Measurements from ENCODE around the gene PROP1. TPM values are rescaled to one million over a fixed set of nuclear protein-coding genes. Genes with fewer than 3 reads are reported as not detected.
"Not testable (repeated sequence)": the region's sequence is repeated elsewhere in the genome, so short reads cannot be mapped to it uniquely, and the experiment has no call there.

The PROP1 gene
- total and polyA plus RNA-seq, 2 experiments from 2014 or later: not detected

DNA sequence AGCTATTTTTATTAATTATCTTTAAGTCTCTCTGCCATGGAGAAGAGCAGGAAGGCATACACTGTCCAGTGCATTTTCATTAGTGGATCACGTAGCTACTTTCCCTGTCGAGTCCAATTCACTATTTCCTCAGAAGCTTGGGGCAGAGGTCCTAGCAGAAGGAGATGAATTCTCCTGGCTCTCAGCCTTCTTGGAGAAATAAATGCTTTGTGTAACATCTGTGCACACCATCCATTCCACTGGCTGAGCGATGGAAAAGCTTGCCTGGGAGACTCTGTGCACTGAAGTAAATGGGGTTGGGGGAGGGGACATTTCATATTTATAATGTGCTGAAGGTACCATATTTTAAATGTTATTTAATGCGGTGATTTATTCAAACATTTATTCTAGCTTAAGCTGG is 23.4 kb downstream of the PROP1 start:
- no peaks in the 10 kb centered on the region for H3K9me3 ChIP-seq (ENCODE audit: low read depth)
- H3K4me3 ChIP-seq: no peak overlapping the region
- no peak for DNase-seq (ENCODE audit: low read depth in 1 of 2, low spot score in 1 of 2)
- H3K36me3 ChIP-seq: no peaks in the 10 kb centered on the region
- no peaks in the 10 kb centered on the region for H3K4me1 ChIP-seq (ENCODE audit: low read depth)
- TF ChIP-seq, protein P1, sequence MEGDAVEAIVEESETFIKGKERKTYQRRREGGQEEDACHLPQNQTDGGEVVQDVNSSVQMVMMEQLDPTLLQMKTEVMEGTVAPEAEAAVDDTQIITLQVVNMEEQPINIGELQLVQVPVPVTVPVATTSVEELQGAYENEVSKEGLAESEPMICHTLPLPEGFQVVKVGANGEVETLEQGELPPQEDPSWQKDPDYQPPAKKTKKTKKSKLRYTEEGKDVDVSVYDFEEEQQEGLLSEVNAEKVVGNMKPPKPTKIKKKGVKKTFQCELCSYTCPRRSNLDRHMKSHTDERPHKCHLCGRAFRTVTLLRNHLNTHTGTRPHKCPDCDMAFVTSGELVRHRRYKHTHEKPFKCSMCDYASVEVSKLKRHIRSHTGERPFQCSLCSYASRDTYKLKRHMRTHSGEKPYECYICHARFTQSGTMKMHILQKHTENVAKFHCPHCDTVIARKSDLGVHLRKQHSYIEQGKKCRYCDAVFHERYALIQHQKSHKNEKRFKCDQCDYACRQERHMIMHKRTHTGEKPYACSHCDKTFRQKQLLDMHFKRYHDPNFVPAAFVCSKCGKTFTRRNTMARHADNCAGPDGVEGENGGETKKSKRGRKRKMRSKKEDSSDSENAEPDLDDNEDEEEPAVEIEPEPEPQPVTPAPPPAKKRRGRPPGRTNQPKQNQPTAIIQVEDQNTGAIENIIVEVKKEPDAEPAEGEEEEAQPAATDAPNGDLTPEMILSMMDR (IDR thresholded peaks at IDR 0.05; ENCODE audit: low read depth, low read length): no peak
- no peak overlapping the region for H3K27ac ChIP-seq
- H3K27me3 ChIP-seq: no peaks in the 10 kb centered on the region

DNA sequence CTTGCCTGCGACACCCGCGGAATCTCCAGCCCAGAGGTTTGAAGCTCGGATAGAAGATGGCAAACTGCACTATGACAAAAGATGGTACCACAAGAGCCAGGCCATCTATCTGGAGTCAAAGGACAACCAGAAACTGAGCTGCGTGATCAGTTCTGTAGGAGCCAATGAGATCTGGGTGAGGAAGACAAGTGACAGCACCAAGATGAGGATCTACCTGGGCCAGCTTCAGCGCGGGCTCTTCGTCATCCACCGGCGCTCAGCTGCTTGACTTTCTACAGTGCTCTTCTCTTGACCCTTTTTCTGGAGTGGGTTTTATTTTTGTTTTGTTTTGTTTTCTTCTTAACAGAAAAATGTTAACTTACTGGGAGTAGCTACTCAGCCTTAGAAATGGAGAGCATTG is 24.0 kb downstream of the PROP1 start:
- not testable (repeated sequence) for H3K36me3 ChIP-seq; H3K27ac ChIP-seq; H3K27me3 ChIP-seq; DNase-seq (ENCODE audit: low read depth in 1 of 2, low spot score in 1 of 2); H3K4me1 ChIP-seq (ENCODE audit: low read depth); H3K9me3 ChIP-seq (ENCODE audit: low read depth); H3K4me3 ChIP-seq

DNA sequence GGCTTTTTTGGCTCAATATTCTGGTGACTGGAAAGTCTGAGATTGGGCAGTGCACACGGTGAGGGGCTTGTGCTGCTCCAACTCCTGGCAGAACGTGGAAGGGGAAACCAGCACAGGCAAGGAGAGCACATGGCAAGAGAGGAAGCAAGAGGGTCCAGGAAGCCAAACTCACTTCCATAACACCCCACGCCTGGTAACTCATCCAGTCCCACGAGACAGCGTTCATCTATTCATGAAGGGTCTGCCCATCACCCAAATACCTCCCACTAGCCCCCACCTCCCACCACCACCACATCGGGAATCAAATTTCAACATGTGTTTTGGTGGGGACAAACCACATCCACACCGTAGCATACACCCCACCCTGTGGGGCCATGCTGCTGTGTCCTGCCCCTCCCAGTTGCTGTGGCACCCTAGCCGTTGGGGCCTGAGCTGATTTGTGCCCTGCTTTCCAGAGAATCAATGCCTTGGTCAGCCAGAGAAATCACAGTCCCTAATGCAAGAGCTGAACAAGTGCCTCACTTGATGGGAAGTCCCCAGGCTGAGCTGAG is 27.3 kb downstream of the PROP1 start:
- Histone ChIP-seq H3K4me1 (ENCODE audit: low read depth) (no peaks in the 10 kb centered on the region), H3K27ac (no peak overlapping the region), H3K4me3 (no peak overlapping the region), H3K36me3 (no peaks in the 10 kb centered on the region), H3K27me3 (no peaks in the 10 kb centered on the region), H3K9me3 (ENCODE audit: low read depth) (no peaks in the 10 kb centered on the region)
- TF ChIP-seq, protein P1 (IDR thresholded peaks at IDR 0.05; ENCODE audit: low read depth, low read length): no peak
- DNase-seq (ENCODE audit: low read depth in 1 of 2, low spot score in 1 of 2): no peak

DNA sequence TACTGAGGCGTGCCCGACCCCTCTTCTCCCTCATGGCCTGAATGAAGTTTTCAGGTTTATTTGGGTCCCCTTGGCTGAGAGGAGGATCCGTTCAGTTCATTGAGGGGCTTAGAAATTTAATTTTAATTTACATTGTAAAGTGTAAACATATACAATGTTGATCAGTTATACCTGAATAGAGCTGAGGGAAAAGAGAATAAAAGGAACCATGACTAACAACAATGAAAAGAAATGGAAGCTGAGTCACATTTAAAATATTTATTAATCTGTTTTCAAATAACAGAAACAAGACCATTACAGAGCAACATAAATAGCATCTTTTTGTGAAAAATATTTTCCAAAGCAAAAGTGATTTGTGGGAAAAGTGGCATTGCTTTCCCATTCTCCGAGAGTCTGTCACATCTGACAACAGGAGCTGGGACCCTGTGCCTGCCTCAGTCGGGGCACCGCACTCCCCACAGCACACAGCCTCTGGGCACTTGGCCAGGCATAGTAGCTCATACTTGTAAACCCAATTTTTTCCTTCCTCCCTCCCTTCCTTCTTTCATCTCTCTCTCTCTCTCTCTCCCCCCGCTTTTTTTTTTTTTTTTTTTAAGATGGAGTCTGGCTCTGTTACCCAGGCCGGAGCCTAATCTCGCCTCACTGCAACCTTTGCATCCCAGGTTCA is 28.7 kb downstream of the PROP1 start:
- Histone ChIP-seq H3K4me1 (ENCODE audit: low read depth) (no peaks in the 10 kb centered on the region), H3K27me3 (no peaks in the 10 kb centered on the region), H3K27ac (no peak overlapping the region), H3K9me3 (ENCODE audit: low read depth) (no peaks in the 10 kb centered on the region), H3K4me3 (no peak overlapping the region), H3K36me3 (no peaks in the 10 kb centered on the region)
- no peak for DNase-seq (ENCODE audit: low read depth in 1 of 2, low spot score in 1 of 2)
- TF ChIP-seq, protein P1 (IDR thresholded peaks at IDR 0.05; ENCODE audit: low read depth, low read length): no peak

DNA sequence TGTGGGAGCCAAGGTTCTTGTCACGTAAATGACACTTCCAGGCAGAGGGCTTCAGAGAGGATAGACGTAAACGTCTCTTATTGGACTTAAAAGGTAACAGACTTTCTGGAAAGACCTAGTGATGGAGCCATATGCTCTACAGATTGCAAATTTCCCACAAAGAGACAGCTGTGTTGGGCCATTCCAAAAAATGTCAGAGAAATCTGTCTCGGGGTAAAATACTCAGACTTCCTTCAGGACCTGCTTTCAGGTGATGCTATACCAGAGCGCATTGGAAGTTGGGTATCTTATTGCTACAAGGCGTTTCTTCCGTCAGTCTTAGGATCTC is 29.2 kb downstream of the PROP1 start:
- Histone ChIP-seq H3K4me1 (ENCODE audit: low read depth) (no peaks in the 10 kb centered on the region), H3K27ac (no peak overlapping the region)
- DNase-seq (ENCODE audit: low read depth in 1 of 2, low spot score in 1 of 2): no peak

More for the DNA sequence above, 29.2 kb downstream of the PROP1 start:
- Histone ChIP-seq H3K36me3 (no peaks in the 10 kb centered on the region), H3K27me3 (no peaks in the 10 kb centered on the region), H3K4me3 (no peak overlapping the region), H3K9me3 (ENCODE audit: low read depth) (no peaks in the 10 kb centered on the region)
- TF ChIP-seq, protein P1 (IDR thresholded peaks at IDR 0.05; ENCODE audit: low read depth, low read length): no peak
